NOMO-1 treated with dmso at 0.1 percent for 144 hours (cell line): Measurements from ENCODE around the gene FGF18.

Source experiments
- DNase-seq: peaks from one replicate; lab custom pipeline; 2025; ENCODE audit not compliant: unreplicated experiment; lab: John Stamatoyannopoulos, UW

Gene FGF18

GRCh38 chr5:171467107-171467506, 47.7 kb downstream of the FGF18 start:
- DNase-seq = no peak

- no peak for DNase-seq
Observed at GRCh38 chr5:171469326-171469725, 49.9 kb downstream of the FGF18 start.

GRCh38 chr5:171470420-171470819, 51.0 kb downstream of the FGF18 start:
- DNase-seq = no peak

DNA sequence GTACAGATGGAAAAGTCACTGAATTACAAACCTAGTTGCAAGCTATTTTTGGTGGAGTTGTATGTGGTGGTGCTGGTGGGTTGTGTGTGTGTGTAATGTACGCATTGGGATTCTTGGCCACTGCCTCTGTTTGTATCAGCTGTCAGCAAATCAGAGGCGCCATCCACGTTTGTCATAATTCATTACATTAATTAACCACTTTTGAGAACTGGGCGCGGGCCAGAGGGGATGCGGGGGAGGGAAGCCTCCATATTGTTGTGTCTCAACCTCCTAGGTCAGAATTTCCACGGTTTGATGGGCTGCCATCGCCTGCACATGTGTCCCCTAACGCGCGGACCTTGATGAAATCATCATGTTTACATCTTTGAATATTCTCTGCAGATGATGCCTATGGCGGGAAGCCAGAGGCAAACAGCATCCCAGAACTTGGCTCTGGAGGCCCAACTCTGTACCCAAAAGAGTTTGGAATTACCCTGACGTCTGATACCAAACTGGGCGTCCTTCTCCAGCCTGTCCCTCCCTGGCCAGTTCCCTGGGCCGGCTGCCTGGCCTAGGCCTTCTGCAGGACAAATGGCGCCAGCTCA, 54.9 kb downstream of the FGF18 start:
- DNase-seq = no peak

DNA sequence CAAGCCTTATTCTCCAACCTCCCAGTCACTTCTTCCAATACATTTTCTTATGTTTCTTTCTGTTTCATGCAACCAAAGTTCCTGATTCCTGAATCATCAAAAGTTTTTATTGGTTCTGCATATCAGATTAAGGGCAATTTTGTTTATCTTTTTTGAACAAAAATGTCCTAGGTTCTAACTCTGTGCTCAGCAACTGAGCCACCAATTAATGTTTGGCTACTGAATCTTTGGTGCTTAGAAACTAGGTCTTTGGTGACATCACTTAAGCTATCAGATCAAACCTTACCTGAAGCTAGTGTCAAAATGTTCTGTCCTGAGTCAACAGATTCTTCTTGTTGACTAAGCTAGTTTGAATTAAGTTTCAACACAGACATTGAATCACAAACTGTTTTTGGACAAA, 56.1 kb downstream of the FGF18 start:
- DNase-seq = no peak

- DNase-seq = no peak
Observed at GRCh38 chr5:171476701-171477100, 57.3 kb downstream of the FGF18 start.

GRCh38 chr5:171477101-171477500, 57.7 kb downstream of the FGF18 start:
- DNase-seq = no peak

DNA sequence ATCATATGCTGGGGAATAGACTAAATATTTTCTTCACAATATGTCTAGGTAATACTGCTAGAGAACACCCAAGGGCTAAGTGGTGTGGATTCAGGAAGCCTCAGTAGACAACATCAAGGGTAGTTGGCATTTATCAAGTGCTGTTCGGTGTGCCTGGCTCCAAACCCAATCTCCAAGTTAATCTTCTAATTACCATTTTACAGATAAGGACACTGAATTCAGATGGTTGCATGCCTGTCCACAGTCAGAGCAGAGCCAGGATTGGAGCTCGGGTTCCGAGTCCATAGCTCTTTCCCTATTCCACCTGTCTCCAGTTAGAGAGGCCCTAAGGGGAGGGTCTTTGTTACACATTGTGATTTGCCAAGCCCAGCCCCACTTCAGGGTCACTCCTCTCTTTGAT, 58.2 kb downstream of the FGF18 start:
- no peak for DNase-seq

- no peak for DNase-seq
Observed at GRCh38 chr5:171478946-171479775, 59.7 kb downstream of the FGF18 start.

- DNase-seq = no peak
Observed at GRCh38 chr5:171479776-171480125, 60.3 kb downstream of the FGF18 start.

- no peak for DNase-seq
Observed at GRCh38 chr5:171480239-171480638, 60.8 kb downstream of the FGF18 start.

DNA sequence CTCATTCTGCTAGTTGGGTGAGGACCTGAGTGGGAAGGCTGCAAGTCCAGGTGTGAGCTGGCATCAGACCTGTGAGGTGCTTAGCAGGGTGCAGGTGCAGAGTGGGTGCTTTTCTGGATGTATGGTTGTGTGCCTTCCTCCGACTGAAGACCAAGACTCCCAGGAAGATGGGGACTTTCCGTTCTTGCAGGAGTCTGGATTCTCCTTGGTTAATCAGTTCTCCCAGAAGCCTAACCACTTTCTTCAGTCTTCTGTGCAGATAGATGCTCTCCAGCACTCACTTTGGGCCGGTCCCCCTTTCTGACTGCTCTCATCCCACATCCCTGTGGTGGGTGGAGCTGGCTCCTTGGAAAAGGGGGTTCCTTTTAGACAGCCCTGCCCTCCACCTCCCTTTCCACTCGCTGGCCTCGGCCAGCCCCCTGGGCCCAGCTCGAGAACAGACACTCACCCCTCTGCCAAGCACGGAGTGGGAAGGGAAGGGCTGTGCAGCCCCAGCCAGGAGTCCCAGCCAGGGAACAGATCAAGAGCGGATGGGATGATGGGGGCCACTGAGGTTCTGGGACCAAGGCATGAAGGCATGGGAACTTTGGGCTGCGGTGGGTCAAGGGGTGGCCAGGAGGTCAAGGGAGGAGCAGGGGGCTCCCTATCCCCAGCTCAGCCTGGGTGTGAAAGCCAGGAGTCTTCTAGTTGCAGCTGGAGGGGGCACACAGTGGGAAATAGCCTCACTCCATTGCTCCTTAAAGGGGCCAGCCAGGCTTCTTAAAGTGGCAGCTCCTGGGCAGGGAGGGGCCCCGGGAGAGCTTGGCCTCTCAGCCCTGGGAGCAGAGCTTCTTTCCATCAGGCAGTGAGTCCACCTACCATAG, 62.4 kb downstream of the FGF18 start:
- DNase-seq = no peak

DNA sequence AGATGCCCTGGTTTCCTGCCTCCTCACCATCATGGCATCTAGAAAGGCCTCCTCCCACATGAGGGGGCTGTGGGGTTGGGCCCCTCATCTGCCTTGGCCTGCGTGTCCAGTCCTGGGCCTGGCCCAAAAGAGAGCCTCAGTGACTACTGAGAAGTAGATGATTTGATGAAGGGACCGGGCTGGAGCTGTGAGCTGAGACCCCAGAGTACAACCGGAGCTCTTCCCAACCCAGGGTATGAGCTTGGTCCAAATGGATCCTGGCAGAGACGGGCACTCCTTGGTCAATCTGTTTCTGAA, 62.9 kb downstream of the FGF18 start:
- no peak for DNase-seq

DNA sequence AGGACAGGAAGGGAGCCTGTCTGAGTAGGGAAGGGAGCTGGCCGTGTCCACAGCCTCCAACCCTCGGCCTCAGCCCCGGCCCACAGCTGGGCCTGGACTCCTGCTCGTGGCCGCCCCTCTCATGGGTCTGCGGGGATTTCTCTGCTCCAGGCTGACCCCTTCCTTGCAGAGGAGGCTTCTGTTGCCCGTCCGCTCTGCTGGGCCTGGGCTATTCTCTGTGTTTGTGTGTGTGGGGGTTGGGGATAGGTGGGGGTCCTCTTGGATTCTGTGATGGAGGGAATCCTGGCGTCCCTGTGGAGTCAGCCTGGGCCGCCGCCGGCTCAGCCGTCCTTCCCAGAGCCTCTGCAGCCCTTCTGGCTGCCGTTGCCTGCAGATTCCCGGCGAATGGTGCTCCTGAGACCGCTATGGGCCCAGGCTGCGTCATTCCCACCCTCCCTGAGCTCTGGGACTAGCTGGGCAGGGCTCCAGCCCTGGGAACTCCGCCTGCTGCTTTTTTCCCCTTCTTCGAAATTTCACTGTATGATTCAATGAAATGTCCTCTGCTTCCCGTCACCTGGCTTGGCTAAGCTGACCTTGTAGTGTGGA, 64.2 kb downstream of the FGF18 start:
- no peak for DNase-seq

- no peak for DNase-seq
Observed at GRCh38 chr5:171484460-171484899, 65.0 kb downstream of the FGF18 start.

GRCh38 chr5:171485668-171486067, 66.2 kb downstream of the FGF18 start:
- DNase-seq = no peak

- no peak for DNase-seq
Observed at GRCh38 chr5:171486613-171487012, 67.2 kb downstream of the FGF18 start.

GRCh38 chr5:171488876-171489275, 69.4 kb downstream of the FGF18 start:
- DNase-seq = no peak

- no peak for DNase-seq
Observed at GRCh38 chr5:171492781-171493180, 73.3 kb downstream of the FGF18 start.

GRCh38 chr5:171493646-171494393, 74.4 kb downstream of the FGF18 start:
- no peak for DNase-seq
